K562 (cell line): ENCODE measurements around the gene WFDC9. TPM values are rescaled to one million over a fixed set of nuclear protein-coding genes. Genes with fewer than 3 reads are reported as not detected.

Experiments
- ATAC-seq: fragments of 200-7000 bp; cut with Tn5 transposase; 3 replicates; pipeline ENCODE4 v1.9.1; 2020; ENCODE audit warnings: moderate library complexity
- BruUV-seq: library from RNA; stranded (reverse); fragments of 400-500 nt; replicated peaks from 2 replicates; lab custom pipeline; 2021; lab: Mats Ljungman, UMichigan
- CTCF ChIA-PET: fragments of 300-600 bp; formaldehyde crosslinking; extraction: SDS; loops from one replicate; lab custom pipeline; 2021; ENCODE audit warnings: low intra/inter-chr PET ratio; lab: Yijun Ruan, JAX
- POLR2A ChIA-PET: fragments of 300-600, 350-650 bp; sonication (Branson Sonifier 250); formaldehyde crosslinking; extraction: SDS; loops from one replicate; lab custom pipeline; 2021; ENCODE audit warnings: antibody characterized with exemption, inconsistent platforms; lab: Yijun Ruan, JAX
- DNase-seq, 4 experiments: peaks; one replicate each; pipeline versions ENCODE4 v3.0.0 to v3.0.0-alpha.2; 2011 to 2018; ENCODE audit warnings: low spot score in 3 of 4, mixed read lengths in 3 of 4; ENCODE audit errors: extremely low read depth in 1 of 4
- FAIRE-seq: peaks from 2 replicates; lab custom pipeline; 2011; peaks lifted over from hg19 to GRCh38; lab: Jason Lieb, UNC
- H2AFZ ChIP-seq: 2 replicates; pipeline ENCODE4 v1.6.0; 2011; ENCODE audit warnings: low read depth, low read length, control low read depth, inconsistent platforms
- H3K27ac ChIP-seq: fragments of 200-600 bp; 3 replicates; pipeline ENCODE4 v1.8.0; 2011; ENCODE audit warnings: low read depth, mild to moderate bottlenecking, control low read depth, inconsistent platforms, low read length, moderate library complexity, mixed read lengths; ENCODE audit errors: extremely low read depth
- H3K27me3 ChIP-seq, 2 experiments: fragments of 300-600 bp in 1 of 2; 2 replicates in 1 of 2; 3 replicates in 1 of 2; pipeline versions ENCODE4 v1.6.0 to v1.8.0; 2011; ENCODE audit warnings: inconsistent platforms in 2 of 2, low read length in 2 of 2, mild to moderate bottlenecking in 1 of 2, mixed read lengths in 1 of 2, moderate library complexity in 1 of 2; ENCODE audit not compliant: control insufficient read depth in 2 of 2, insufficient read depth in 2 of 2
- H3K36me3 ChIP-seq: fragments of 300-600 bp; 3 replicates; pipeline ENCODE4 v1.8.0; 2011; ENCODE audit warnings: mild to moderate bottlenecking, low read length, inconsistent platforms; ENCODE audit not compliant: control insufficient read depth, insufficient read depth
- H3K4me1 ChIP-seq, 2 experiments: fragments of 200-600 bp in 1 of 2; replicated peaks in 1 of 2; 2 replicates in 1 of 2; 3 replicates in 1 of 2; pipeline versions ENCODE4 v1.5.1 to v1.8.0; 2011; ENCODE audit warnings: inconsistent platforms in 2 of 2, low read length in 2 of 2, mild to moderate bottlenecking in 1 of 2, mixed read lengths in 1 of 2, moderate library complexity in 1 of 2; ENCODE audit not compliant: control insufficient read depth in 2 of 2, insufficient read depth in 2 of 2
- H3K4me2 ChIP-seq: 2 replicates; pipeline ENCODE4 v1.6.1; 2011; ENCODE audit warnings: low read length, control low read depth, inconsistent platforms, mixed read lengths; ENCODE audit not compliant: insufficient read depth
- H3K4me3 ChIP-seq: fragments of 200-600 bp; sonication (generic), shearing (Covaris generic); 2 replicates; pipeline ENCODE4 v1.5.1; 2016; ENCODE audit warnings: control low read depth, inconsistent platforms
- H3K79me2 ChIP-seq: fragments of 200-600 bp; 3 replicates; pipeline ENCODE4 v1.8.0; 2011; ENCODE audit warnings: low read length, inconsistent platforms; ENCODE audit not compliant: control insufficient read depth, insufficient read depth
- H3K9ac ChIP-seq, 2 experiments: 2 replicates each; pipeline versions ENCODE4 v1.6.0 to v1.6.1; 2011; ENCODE audit warnings: low read depth in 2 of 2, low read length in 2 of 2, control low read depth in 1 of 2, inconsistent platforms in 1 of 2, mild to moderate bottlenecking in 1 of 2, mixed read lengths in 1 of 2; ENCODE audit not compliant: insufficient read depth in 1 of 2
- H3K9me1 ChIP-seq: one replicate; pipeline ENCODE4 v1.6.0; 2011; ENCODE audit warnings: inconsistent platforms, mild to moderate bottlenecking, low read length, moderate library complexity; ENCODE audit not compliant: control insufficient read depth, insufficient read depth
- H3K9me3 ChIP-seq: replicated peaks from 2 replicates; pipeline ENCODE4 v1.5.1; 2011; ENCODE audit warnings: low read depth, low read length, inconsistent platforms; ENCODE audit not compliant: control insufficient read depth, insufficient read depth
- H4K20me1 ChIP-seq: replicated peaks from 2 replicates; pipeline ENCODE4 v1.6.1; 2011; ENCODE audit warnings: low read length, inconsistent platforms, mixed read lengths; ENCODE audit not compliant: control insufficient read depth, insufficient read depth
- CBX8 ChIP-seq: fragments of 200-600 bp; sonication (generic); IDR thresholded peaks from 2 replicates; pipeline ENCODE4 v1.6.1; 2012; ENCODE audit warnings: borderline replicate concordance, mixed run types, low read depth, mild to moderate bottlenecking, moderate library complexity, mixed read lengths, low read length, control low read depth, inconsistent platforms; ENCODE audit not compliant: poor library complexity, severe bottlenecking; ENCODE audit errors: extremely low read depth
- ZNF316 ChIP-seq: fragments of 450-650 bp; IDR thresholded peaks from 2 replicates; pipeline ENCODE4 v1.6.1; 2016
- ZNF354B ChIP-seq: fragments of 250-450 bp; sonication (Bioruptor Pico); IDR thresholded peaks from 2 replicates; pipeline ENCODE4 v1.4.0; 2020
- WGBS: fragments of 100-300 bp; shearing (Covaris generic); methylation state at CpG from one replicate; pipeline ENCODE4 v1.1.6; 2016; ENCODE audit warnings: low coverage, mixed read lengths; ENCODE audit not compliant: insufficient coverage; ENCODE audit errors: missing lambda C conversion rate; 5-methylcytosine and 5-hydroxymethylcytosine counted together
- in situ Hi-C: fragments of 300-500 bp; cut with MboI; formaldehyde crosslinking; loops from 4 replicates; pipeline ENCODE4 v1.15.0; 2018; ENCODE audit warnings: inconsistent platforms, mixed read lengths
- intact Hi-C: fragments of 100-400 bp; cut with micrococcal nuclease; formaldehyde crosslinking; loops from 2 replicates; pipeline ENCODE4 v1.14.2; 2022
- polyA plus RNA-seq, 8 experiments: library from polyadenylated mRNA; depleted of rRNA in 4 of 8; stranded (reverse) in 5 of 8; unstranded in 3 of 8; fragments of >200 nt; fragmentation: Nextera tagmentation in 2 of 8; fragmentation: Illumina TruSeq in 1 of 8; extraction: Ambion mirVana in 2 of 8; extraction: Trizol in 1 of 8; gene quantifications; 2 replicates each; pipeline versions ENCODE4 v1.2.1 to v1.2.3, GENCODE V29; 2011 to 2014; ENCODE audit warnings: inconsistent platforms in 1 of 8, missing spikeins in 1 of 8
- total RNA-seq, 7 experiments: library from RNA; depleted of rRNA in 6 of 7; stranded (reverse); fragments of >200 nt in 6 of 7; fragmentation: Illumina TruSeq in 2 of 7; extraction: Trizol in 2 of 7; gene quantifications; 2 replicates each; pipeline versions ENCODE4 v1.2.1 to v1.2.3, GENCODE V29; 2011 to 2021; ENCODE audit warnings: low replicate concordance in 1 of 7
- TF ChIP-seq, protein P1 (sequence below): IDR thresholded peaks from 2 replicates; pipeline ENCODE4 v1.6.1; 2012; ENCODE audit warnings: low read depth, low read length, improper control_type of control experiment, borderline replicate concordance

Gene WFDC9
- total and polyA plus RNA-seq, 9 of the 15 experiments (the other 6 are each of a cell fraction or from before 2014, with no cell fraction given), result not detected

DNA sequence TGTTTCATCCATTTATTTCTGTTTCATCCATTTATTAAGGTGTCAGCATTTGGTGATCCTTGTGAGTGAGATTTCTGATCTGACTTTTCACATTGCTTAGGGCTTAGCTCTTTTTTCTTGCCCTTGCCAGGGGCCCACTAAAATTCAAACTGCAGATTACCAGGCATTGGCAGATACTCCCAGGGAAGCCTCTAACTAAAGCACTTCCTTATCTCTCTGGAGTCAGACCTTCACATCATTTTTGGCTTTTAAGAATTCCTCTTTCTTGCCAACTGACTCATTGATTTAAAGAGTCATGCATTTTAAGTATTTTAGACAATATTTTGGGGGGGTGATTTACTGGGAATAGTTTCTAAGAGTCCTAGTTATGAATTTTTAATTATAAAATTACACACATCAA, 49.4 kb downstream of the WFDC9 start:
- TF ChIP-seq ZNF354B, result no peak
- TF ChIP-seq, protein P1, sequence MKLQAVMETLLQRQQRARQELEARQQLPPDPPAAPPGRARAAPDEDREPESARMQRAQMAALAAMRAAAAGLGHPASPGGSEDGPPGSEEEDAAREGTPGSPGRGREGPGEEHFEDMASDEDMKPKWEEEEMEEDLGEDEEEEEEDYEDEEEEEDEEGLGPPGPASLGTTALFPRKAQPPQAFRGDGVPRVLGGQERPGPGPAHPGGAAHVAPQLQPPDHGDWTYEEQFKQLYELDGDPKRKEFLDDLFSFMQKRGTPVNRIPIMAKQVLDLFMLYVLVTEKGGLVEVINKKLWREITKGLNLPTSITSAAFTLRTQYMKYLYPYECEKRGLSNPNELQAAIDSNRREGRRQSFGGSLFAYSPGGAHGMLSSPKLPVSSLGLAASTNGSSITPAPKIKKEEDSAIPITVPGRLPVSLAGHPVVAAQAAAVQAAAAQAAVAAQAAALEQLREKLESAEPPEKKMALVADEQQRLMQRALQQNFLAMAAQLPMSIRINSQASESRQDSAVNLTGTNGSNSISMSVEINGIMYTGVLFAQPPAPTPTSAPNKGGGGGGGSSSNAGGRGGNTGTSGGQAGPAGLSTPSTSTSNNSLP, result no peak
- TF ChIP-seq ZNF316, result 0 out of 2 replicates have a peak, but pooled peaks have one; percentile 20
- TF ChIP-seq, all 486 proteins: peak for 1
- Histone ChIP-seq H3K4me1 (no peaks in the 10 kb centered on the region), H3K79me2 (no peaks in the 10 kb centered on the region), H3K27ac (no peak overlapping the region), H3K27me3 (peaks cover 7 to 12% of the 10 kb centered on the region in 2 experiments; a peak in 3 of 5 replicates), H3K9me3 (no peaks in the 10 kb centered on the region), H3K36me3 (no peaks in the 10 kb centered on the region), H3K9me1 (no peaks in the 10 kb centered on the region), H2AFZ (no peak overlapping the region), H4K20me1 (no peaks in the 10 kb centered on the region), H3K9ac (no peak overlapping the region), H3K4me3 (no peak overlapping the region), H3K4me2 (no peak overlapping the region)
- FAIRE-seq (no peak), ATAC-seq (no peak), DNase-seq (no peak)
- intact Hi-C loops (no loop called here), in situ Hi-C loops (no loop called here)
- CTCF ChIA-PET, result interaction anchor here (0.6 kb wide), 1 partner anchor 504 kb away, joined by 3 read pairs; no protein-coding TSS in a partner anchor
- POLR2A ChIA-PET, result no interaction called here
- no TSS peak for BruUV-seq

GRCh38 chr20:45579184-45579583, 51.9 kb downstream of the WFDC9 start, which contains the start of gene WFDC8:
TSS of gene WFDC8 (minus strand) at chr20:45579284. CDS start at chr20:45579247, 37 bp downstream.
- Histone ChIP-seq H3K4me1 (no peaks in the 10 kb centered on the region), H4K20me1 (no peaks in the 10 kb centered on the region), H3K27ac (no peak within 1 kb of the TSS), H3K9me1 (no peaks in the 10 kb centered on the region), H3K79me2 (no peaks in the 10 kb centered on the region), H3K9ac (no peak within 1 kb of the TSS), H2AFZ (no peak within 1 kb of the TSS), H3K36me3 (no peaks in the 10 kb centered on the region), H3K4me3 (no peak within 1 kb of the TSS), H3K27me3 (peaks cover 8 to 12% of the 10 kb centered on the region in 2 experiments; a peak in 3 of 5 replicates), H3K9me3 (no peaks in the 10 kb centered on the region), H3K4me2 (no peak within 1 kb of the TSS)
- ChIA-PET POLR2A (no interaction called here), CTCF (no interaction called here)
- ATAC-seq (no peak), DNase-seq (no peak), FAIRE-seq (no peak)
- in situ Hi-C loops, result no loop called here
- TF ChIP-seq CBX8, result no peak
- no TSS peak for BruUV-seq
- 0% methylated on average over 2 of the region's 4 CpGs for WGBS
- intact Hi-C loops, result no loop called here
